GM18526 (cell line): ENCODE results near the gene MITD1.

Experiments used
- POLR2A ChIP-seq: IDR thresholded peaks from 3 replicates; pipeline ENCODE4 v1.6.1; 2011; ENCODE audit not compliant: insufficient read length; ENCODE audit errors: extremely low read depth

The MITD1 gene

GRCh38 chr2:99166218-99166617 lies 14.6 kb downstream of the MITD1 start:
- TF ChIP-seq POLR2A: no peak

DNA sequence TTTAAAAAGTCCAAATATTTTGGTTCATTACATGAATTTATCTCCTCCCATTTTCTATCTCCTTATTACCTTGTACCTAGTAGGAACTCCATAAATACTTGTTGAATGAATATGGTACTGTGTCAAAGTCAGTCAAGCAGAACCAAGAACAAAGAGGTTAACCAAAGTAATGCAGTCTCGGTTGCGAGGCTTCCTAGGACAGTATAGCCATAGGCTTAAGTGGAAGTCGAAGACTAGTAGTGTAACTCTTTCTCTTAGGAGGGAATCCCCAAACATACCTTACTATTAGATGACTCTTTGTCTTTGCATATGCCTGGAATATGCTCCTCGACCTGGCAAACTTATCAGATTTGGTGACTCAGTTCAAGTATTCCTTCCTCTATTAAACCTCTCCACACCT lies 21.3 kb downstream of the MITD1 start:
- TF ChIP-seq POLR2A: no peak

DNA sequence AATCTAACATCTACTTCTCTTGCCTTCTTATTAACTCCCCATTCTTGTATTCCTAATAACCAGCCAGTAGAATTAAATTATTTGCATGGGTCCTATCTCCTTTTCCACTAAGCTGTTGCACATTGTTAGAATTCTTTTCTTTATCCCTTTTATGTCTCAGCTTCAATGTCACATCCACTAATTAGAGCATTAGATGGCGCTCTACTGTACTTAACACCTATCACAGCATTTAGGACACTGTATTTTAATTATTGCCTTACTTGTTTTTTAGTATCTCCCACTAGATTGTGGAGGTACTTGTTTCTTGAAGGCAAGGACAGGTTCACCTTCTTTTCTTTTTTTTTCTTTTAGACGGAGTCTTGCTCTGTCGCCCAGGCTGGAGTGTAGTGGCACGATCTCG lies 22.3 kb downstream of the MITD1 start:
- TF ChIP-seq POLR2A: no peak

DNA sequence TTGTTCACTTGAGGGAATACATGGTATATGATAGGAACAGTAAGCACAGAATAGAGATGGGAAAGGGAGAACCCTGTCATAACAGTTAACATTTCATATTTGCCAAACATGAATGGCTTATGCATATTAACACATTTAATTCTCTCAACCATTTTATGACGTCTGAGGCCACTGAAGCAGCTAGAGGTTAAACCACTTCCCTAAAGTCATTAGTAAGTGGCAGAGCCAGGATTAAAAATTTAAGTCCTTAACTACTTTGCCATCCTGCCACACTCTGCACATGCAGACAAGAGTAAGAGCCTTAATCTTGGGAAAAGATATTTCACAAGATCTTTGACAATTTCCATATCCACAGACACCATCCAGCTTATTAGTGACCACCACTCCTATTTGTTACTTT lies 24.0 kb downstream of the MITD1 start:
- TF ChIP-seq POLR2A: no peak

DNA sequence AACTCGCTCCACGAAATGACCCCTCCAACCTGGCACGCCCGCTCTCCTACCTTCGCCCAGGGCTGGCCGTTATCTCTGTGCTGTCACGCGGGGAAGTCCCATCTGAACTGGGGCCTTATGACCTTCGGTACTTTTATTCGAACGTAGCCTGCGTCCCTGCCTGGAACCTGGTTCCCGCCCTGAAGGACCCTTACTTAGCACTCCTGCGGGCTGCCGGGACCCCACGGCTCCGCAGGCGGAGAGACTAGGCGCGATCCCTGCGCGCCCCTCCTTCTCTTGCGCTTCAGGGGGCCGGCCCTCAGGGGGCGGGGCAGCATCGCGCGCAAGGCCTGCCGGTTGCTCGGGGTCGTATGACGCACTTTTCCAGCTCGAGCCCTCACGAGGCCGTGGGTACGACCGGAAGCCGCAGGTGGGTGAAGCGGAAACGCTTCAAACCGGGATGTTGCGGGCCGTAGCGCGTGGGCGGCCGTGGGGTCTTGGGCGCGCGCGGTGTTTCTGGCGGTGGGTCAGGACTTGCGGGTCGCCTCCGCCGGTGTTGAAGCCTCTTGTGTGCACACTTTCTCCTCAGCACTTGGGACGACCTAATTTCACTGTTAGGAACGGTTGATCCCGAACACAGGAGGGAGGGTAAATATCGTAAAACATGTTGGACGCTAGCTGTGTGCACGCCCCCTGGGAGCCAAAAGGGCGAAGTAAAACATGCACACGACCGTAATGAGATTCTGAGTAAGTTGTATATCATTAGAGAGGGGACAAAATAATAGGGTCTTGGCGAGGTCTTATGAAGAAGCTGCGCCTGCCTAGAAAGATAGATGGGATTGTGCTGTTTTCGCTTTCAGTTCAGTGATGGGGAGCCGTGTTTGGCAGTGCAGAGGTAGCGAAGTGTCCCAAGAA lies 26.0 kb downstream of the MITD1 start, which contains the start of the genes LIPT1 and TSGA10:
Gene LIPT1, plus strand, starts transcription at position 325 of the 894 bp plus-strand sequence. CDS start 6,991 bp downstream, outside the sequence.
Gene TSGA10, minus strand, starts transcription at position 300 of the 894 bp plus-strand sequence. CDS start 45,503 bp downstream, outside the sequence.
- TF ChIP-seq POLR2A: peak; percentile 83

DNA sequence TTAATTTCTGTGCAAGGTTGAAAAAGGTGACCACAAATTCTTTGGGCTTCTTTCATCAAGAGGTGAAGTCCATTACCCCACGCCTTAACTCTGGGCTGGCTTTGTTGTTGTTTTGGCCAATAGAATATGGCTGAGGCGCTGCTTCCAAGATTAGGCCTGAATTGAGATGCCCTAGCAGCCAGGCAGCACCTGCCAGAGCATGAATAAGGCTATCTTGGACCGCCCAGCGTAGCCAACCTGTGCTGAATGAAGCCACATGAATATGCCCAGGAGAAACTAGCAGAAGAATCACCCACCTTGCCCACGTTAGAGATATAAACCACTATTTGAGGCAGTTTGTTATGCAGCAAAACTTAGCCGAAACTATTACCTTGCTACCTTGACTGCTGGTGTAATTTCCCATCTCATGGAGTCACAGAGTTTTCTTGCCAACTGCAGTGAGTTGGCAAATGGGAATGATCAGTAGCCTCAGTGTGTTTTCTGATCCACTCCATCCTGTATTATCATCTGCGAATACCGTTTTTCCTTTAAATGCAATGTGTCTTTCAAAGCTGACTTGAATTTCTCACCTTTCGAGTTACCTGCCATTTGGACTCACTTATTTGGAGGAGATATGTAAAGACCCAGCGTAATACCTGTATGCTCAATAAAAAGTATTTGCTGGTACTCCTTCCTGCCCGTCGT lies 26.8 kb downstream of the MITD1 start:
- TF ChIP-seq POLR2A: no peak

DNA sequence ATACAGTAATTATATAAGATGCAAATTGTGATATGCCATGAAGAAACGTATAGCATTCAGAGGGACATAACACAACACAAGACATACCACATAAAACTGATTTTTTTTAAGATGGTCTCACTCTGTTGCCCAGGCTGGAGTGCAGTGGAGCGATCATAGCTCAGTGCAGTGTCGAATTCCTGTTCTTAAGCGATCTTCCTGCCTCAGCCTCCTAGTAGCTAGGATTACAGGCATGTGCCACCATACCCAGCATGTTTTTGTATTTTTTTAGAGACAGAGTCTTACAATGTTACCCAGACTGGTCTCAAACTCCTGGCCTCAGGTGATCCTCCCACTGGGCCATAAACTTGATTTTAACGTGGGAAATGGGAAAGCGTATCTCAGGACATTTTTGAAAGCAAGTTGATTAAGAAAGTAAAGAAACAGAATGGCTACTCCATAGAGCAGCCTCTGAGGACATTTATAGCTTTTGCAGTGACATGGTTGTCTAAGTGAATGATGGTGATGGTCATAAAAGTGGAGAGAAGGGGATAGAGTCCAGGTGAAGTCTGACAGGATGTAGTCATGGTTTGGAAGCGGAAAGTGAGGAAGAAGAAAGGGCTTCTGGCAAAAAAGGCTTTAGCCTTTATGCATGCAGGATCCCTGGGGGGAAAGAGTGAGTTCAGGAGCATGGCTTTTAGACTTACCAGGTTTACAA lies 28.5 kb downstream of the MITD1 start:
- no peak for TF ChIP-seq POLR2A

DNA sequence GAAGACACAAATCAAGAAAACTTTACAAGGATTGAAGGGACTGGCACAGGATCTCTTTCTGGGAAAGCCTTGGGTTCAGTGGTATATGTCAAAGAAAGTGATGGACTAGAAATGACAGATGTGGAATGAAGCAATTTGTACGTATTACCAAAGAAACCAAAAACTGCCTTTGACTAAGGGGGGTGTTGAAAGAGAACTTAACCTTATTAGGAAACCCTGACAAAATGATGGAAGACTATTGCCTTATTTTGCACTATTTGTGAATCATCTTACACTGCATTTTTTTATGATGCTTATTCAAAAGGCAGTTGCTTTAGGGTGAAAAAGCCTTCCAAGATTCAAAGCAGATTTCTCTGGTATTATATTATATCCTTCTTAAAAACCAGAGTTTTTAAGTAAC lies 30.2 kb downstream of the MITD1 start:
- no peak for TF ChIP-seq POLR2A

DNA sequence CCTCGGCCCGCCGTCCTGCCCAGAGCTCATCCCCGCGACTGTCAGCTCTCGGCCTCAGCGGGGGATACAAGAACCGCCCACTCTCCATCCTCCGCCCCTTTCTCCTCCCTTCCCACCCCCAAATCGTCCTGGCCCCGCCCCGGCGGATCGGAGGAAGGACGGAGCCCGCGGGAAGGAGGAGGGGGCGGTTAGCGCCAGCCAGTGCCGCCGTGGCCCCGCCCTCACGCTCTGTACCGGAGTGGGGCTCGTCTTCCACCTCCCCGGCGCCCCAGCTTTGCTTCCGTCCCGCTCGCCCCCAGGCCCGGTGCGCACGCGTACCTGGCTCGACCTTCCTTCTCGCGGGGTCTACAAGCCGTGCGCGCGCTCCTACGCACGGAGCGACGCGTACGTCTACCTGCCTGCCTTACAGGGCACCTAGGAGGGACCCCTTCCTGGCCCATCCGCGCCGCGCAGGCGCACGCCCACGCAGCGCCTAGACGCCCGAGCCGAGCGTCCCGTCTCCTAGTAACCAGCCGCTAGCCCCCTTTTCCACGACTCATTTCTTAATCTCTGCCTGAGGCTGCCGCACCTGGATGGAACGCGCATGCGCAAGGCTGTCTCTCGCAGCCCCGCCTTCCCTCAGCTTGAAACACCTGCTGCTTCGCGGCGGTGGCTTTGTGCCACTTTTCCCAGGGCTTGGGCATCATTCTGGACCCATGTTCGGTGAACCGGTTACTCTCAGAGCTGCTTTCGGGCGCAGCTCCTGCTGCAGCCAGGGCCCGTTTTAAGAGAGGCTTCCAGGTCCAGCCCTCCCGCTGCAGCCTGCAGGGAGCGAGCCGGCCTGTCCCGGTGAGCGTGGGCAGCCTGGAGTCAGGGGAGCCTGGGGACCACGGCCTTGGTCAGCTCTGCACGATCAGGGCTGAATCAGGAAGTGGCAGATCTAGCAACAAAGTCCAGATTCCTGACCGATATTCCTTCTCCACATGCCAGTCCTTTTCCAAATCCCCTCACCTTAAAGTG lies 39.4 kb downstream of the MITD1 start, which contains the start of gene C2orf15:
Gene C2orf15, plus strand, starts transcription at position 598 of the 999 bp plus-strand sequence. CDS start 8,852 bp downstream, outside the sequence.
- TF ChIP-seq POLR2A: peak; percentile 92

- TF ChIP-seq POLR2A: no peak
Measured at GRCh38 chr2:99140860-99141109, 40.1 kb downstream of the MITD1 start.

GRCh38 chr2:99140056-99140859 lies 40.6 kb downstream of the MITD1 start:
- TF ChIP-seq POLR2A: no peak

DNA sequence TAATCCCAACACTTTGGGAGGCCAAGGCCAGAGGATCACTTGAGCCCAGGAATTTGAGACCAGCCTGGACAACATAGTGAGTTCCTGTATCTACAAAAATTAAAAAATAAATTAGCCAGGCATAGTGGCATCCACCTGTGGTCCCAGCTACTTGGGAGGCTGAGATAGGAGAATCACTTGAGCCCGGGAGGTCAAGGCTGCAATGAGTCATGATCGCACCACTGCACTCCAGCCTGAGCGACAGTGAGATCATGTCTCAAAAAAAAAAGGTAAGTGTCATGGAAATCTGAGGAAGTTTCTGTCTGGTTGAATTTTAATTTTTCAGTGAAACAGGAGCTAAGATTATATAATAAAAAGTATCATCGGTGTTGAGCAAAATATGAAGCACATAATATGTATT lies 41.9 kb downstream of the MITD1 start:
- TF ChIP-seq POLR2A: no peak

- TF ChIP-seq POLR2A: no peak
Measured at GRCh38 chr2:99127981-99128380, 52.9 kb downstream of the MITD1 start.
